ENCODE measurements around the gene BANP.
"Not testable (repeated sequence)": the region's sequence is repeated elsewhere in the genome, so short reads cannot be mapped to it uniquely, and the experiment has no call there.

Gene BANP

GRCh38 chr16:88113545-88114045, 162.4 kb downstream of the BANP start:
- no peak overlapping the region for H3K27ac ChIP-seq
- TF ChIP-seq ZFX (IDR thresholded peaks at IDR 0.05) (no peak), CTCF (conservative IDR thresholded peaks at IDR 0.05) (no peak)

- not testable (repeated sequence) for H3K27ac ChIP-seq
Observed at GRCh38 chr16:88114541-88115228, 163.5 kb downstream of the BANP start.

- no peak for TF ChIP-seq CTCF (conservative IDR thresholded peaks at IDR 0.05)
- TF ChIP-seq ZFX (IDR thresholded peaks at IDR 0.05): no peak
- no peak overlapping the region for H3K27ac ChIP-seq
Observed at GRCh38 chr16:88116121-88116520, 164.9 kb downstream of the BANP start.

GRCh38 chr16:88117476-88117868, 166.2 kb downstream of the BANP start:
- no peak overlapping the region for H3K27ac ChIP-seq
- TF ChIP-seq ZFX (IDR thresholded peaks at IDR 0.05) (no peak), CTCF (conservative IDR thresholded peaks at IDR 0.05) (no peak)

GRCh38 chr16:88118376-88118775, 167.1 kb downstream of the BANP start:
- H3K27ac ChIP-seq: no peak overlapping the region
- no peak for TF ChIP-seq ZFX (IDR thresholded peaks at IDR 0.05)
- no peak for TF ChIP-seq CTCF (conservative IDR thresholded peaks at IDR 0.05)

- H3K27ac ChIP-seq: not testable (repeated sequence)
Observed at GRCh38 chr16:88118852-88119741, 167.9 kb downstream of the BANP start.

- H3K27ac ChIP-seq: not testable (repeated sequence)
Observed at GRCh38 chr16:88119881-88120751, 168.9 kb downstream of the BANP start.

GRCh38 chr16:88120812-88121211, 169.6 kb downstream of the BANP start:
- no peak overlapping the region for H3K27ac ChIP-seq

GRCh38 chr16:88121391-88121790, 170.2 kb downstream of the BANP start:
- not testable (repeated sequence) for H3K27ac ChIP-seq

More at GRCh38 chr16:88120812-88121211, 169.6 kb downstream of the BANP start:
- TF ChIP-seq ZFX (IDR thresholded peaks at IDR 0.05) (no peak), CTCF (conservative IDR thresholded peaks at IDR 0.05) (no peak)

Data from C4-2B (cell line).